Activated CD4-positive, alpha-beta T cell treated with anti-CD3 and anti-CD28 coated beads, Interleukin-2, amount 10 ng/mL, durations not matched to agents 7 days and 5 days (primary cell): ENCODE measurements around the gene CDC14A. TPM values are rescaled to one million over a fixed set of nuclear protein-coding genes. Genes with fewer than 3 reads are reported as not detected.

Source experiments
- CTCF ChIA-PET: fragments of 350-600 bp; sonication (Branson Sonifier 250); formaldehyde crosslinking; loops from one replicate; lab custom pipeline; 2021; ENCODE audit warnings: antibody characterized with exemption; lab: Charles Lee
- POLR2A ChIA-PET: fragments of 350-600 bp; sonication (Branson Sonifier 250); formaldehyde crosslinking; loops from one replicate; lab custom pipeline; 2021; ENCODE audit warnings: antibody characterized with exemption; lab: Charles Lee
- DNase-seq: peaks from one replicate; pipeline ENCODE4 v3.0.0-alpha.2; 2020
- H3K27ac Mint-ChIP-seq: one replicate; pipeline ENCODE4 v1.8.0; 2021; ENCODE audit warnings: mild to moderate bottlenecking, moderate library complexity, mixed read lengths
- H3K27me3 Mint-ChIP-seq: one replicate; pipeline ENCODE4 v1.8.0; 2021; ENCODE audit warnings: mixed read lengths
- H3K36me3 Mint-ChIP-seq: one replicate; pipeline ENCODE4 v1.8.0; 2021; ENCODE audit warnings: low read depth, mixed read lengths
- H3K4me1 Mint-ChIP-seq: one replicate; pipeline ENCODE4 v1.8.0; 2021; ENCODE audit warnings: mixed read lengths
- H3K4me3 Mint-ChIP-seq: one replicate; pipeline ENCODE4 v1.8.0; 2021; ENCODE audit warnings: mild to moderate bottlenecking, moderate library complexity, mixed read lengths
- H3K9me3 Mint-ChIP-seq: one replicate; pipeline ENCODE4 v1.8.0; 2021; ENCODE audit warnings: mixed read lengths
- total RNA-seq, 2 experiments: library from RNA; stranded (reverse); gene quantifications; one replicate each; pipeline ENCODE4 v1.2.3, GENCODE V29; 2021

Gene CDC14A
- total RNA-seq, 2 experiments from 2014 or later: 39.9 to 43.3 TPM

DNA sequence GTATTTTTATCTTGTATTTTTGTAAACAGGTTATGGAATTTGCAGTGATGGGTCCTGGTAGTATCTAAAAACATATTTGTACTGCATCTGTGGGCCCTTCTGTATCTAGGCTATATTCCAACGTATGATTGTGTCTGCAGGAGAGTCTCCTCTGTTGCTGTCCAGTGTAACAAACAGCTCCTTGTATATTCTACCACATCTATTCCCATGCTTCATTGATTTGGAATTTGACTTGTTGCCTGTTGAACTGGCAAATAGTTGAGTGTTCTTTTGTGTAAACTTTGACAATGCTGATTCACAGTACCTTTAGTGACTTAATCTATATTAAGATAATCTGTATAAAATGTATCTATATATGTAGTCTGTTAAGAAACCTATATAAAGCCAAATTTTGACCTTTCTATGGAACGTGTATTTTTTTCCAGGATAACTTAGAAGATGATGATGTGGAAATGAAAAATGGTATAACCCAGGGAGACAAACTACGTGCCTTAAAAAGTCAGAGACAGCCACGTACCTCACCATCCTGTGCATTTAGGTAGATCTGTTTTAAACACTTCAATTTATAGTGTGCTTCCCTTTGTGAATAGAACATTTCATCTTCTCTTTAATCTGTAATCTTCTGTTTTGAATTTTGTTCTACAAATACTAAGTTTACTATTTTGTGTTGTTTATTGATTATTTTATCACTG lies 142.2 kb downstream of the CDC14A start:
- Mint-ChIP-seq H3K4me1 (no peaks in the 10 kb centered on the region), H3K9me3 (no peaks in the 10 kb centered on the region), H3K27me3 (no peaks in the 10 kb centered on the region), H3K36me3 (peaks cover 56% of the 10 kb centered on the region), H3K27ac (no peak overlapping the region), H3K4me3 (no peak overlapping the region)
- CTCF ChIA-PET: interaction anchor here (1.0 kb wide), 1 partner anchor 947 kb away, joined by 3 read pairs; no protein-coding TSS in a partner anchor
- DNase-seq: no peak
- POLR2A ChIA-PET: interaction anchor here (0.6 kb wide), 1 partner anchor 199 kb away, joined by 4 read pairs; no protein-coding TSS in a partner anchor

GRCh38 chr1:100496896-100497295 lies 144.6 kb downstream of the CDC14A start:
- no peak for DNase-seq
- peaks cover 61% of the 10 kb centered on the region for H3K36me3 Mint-ChIP-seq
- ChIA-PET POLR2A (no interaction called here), CTCF (interaction anchor here (0.5 to 1.1 kb wide), 2 partner anchors 47 to 114 kb away, joined by 3 read pairs; no protein-coding TSS in a partner anchor)
- H3K4me3 Mint-ChIP-seq: no peak overlapping the region
- no peaks in the 10 kb centered on the region for H3K27me3 Mint-ChIP-seq
- H3K27ac Mint-ChIP-seq: no peak overlapping the region
- no peaks in the 10 kb centered on the region for H3K9me3 Mint-ChIP-seq
- H3K4me1 Mint-ChIP-seq: no peaks in the 10 kb centered on the region

DNA sequence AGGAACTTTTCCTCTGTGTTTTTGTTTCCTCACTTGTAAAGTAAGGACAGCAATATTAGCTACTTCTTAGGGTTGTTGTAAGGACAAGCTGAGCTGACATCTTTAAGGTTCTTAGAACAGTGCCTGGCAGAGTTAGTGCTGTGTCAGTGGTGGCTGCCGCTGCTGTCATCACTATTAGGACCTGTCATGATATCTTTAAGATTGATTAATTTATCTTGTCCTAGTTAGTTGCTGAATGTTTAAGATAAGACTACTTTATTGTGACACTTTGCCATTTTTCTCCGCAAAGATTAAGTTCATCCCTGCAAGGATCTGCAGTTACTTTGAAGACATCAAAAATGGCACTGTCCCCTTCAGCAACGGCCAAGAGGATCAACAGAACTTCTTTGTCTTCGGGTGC lies 145.5 kb downstream of the CDC14A start:
- no peaks in the 10 kb centered on the region for H3K27me3 Mint-ChIP-seq

DNA sequence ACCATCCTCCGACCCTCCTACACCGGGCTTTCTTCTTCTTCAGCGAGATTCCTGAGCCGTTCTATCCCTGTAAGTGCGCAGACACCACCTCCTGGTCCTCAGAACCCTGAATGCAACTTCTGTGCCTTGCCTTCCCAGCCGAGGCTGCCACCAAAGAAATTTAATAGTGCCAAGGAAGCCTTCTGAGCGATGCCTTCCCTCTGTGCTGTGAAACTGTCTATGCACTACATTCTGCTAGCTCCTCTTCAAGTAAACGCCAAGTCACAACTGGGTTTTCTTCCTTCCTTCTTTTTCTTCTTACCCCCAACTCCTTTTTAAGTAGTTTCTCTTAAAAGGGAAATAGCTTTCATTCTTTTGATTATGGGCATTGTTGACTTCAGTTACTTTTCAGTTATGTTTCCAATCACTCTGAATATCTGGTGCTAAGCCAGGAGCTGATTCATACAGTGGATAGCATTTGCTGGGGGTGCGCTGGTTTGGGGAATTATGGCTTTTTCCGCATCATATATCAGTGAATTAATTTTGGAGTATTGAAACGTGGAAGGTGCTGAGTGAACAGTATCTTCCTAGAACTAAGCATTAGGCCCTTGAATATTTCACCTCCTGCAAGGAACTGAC lies 147.0 kb downstream of the CDC14A start:
- CTCF ChIA-PET: no interaction called here
- H3K4me1 Mint-ChIP-seq: peaks cover 1% of the 10 kb centered on the region

More for the DNA sequence above, 145.5 kb downstream of the CDC14A start:
- no peak overlapping the region for H3K27ac Mint-ChIP-seq
- no peaks in the 10 kb centered on the region for H3K9me3 Mint-ChIP-seq
- H3K36me3 Mint-ChIP-seq: peaks cover 66% of the 10 kb centered on the region
- no peak overlapping the region for H3K4me3 Mint-ChIP-seq
- H3K4me1 Mint-ChIP-seq: no peaks in the 10 kb centered on the region
- ChIA-PET CTCF (no interaction called here), POLR2A (no interaction called here)
- no peak for DNase-seq

DNA sequence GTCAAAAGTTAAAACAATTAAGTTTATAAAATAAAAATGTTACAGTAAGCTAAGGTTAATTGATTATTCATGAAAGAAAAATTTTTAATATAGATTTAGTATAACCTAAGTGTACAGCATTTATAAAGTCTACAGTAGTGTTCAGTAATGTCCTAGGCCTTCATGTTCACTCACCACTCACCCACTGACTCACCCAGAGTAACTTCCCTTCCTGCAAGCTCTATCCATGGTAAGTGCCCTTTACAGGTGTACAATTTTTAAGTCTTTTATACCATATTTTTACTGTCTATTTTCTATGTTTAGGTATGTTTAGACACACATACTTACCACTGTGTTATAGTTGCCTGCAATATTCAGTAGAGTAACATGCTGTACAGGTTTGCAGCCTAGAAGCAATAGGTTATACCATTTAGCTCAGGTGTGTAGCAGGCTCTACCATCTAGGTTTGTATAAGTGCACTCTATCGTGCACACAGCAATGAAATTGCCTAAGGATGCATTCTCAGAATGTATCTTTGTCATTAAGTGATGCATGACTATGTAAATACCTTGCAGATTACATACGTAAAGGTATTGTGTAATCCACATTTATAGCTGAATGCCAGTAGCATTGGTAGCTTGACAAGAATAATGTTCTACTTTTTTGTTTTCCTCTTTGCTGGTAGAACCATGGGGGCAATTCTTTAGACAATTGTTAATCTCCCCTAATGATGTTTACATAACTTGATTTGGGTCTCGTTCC lies 149.9 kb downstream of the CDC14A start:
- CTCF ChIA-PET: interaction anchor here (0.6 kb wide), 1 partner anchor 318 kb away, joined by 3 read pairs; no protein-coding TSS in a partner anchor
- no peaks in the 10 kb centered on the region for H3K27me3 Mint-ChIP-seq
- POLR2A ChIA-PET: no interaction called here
- no peak for DNase-seq
- H3K9me3 Mint-ChIP-seq: no peaks in the 10 kb centered on the region
- H3K27ac Mint-ChIP-seq: no peak overlapping the region
- H3K36me3 Mint-ChIP-seq: peaks cover 70% of the 10 kb centered on the region
- H3K4me1 Mint-ChIP-seq: peaks cover 4% of the 10 kb centered on the region
- no peak overlapping the region for H3K4me3 Mint-ChIP-seq

More for the DNA sequence above, 147.0 kb downstream of the CDC14A start:
- Mint-ChIP-seq H3K27me3 (no peaks in the 10 kb centered on the region), H3K36me3 (peaks cover 75% of the 10 kb centered on the region), H3K27ac (no peak overlapping the region), H3K4me3 (no peak overlapping the region), H3K9me3 (no peaks in the 10 kb centered on the region)
- DNase-seq: no peak
- POLR2A ChIA-PET: no interaction called here

DNA sequence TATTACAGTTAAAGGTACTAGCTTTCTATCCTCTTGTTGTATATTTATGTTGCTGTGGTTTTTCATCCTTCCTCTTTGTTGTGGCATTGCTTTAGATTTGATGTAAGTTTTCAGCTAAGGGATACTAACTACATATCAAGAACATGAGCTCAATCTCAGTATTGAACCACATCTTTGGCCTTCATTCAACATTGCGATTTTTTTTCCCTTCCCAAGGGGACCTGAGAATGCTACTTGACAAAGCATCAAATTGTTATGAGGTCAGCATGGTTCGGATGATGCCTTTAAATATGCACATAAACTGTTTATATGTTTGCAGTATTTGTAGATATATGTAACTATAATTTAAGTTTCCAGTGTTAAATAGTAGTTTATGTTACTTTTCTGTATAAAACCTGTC lies 153.9 kb downstream of the CDC14A start:
- Mint-ChIP-seq H3K36me3 (peaks cover 57% of the 10 kb centered on the region), H3K27me3 (no peaks in the 10 kb centered on the region), H3K4me3 (no peak overlapping the region), H3K4me1 (peaks cover 4% of the 10 kb centered on the region), H3K27ac (no peak overlapping the region), H3K9me3 (no peaks in the 10 kb centered on the region)
- CTCF ChIA-PET: no interaction called here
- POLR2A ChIA-PET: no interaction called here
- DNase-seq: no peak

DNA sequence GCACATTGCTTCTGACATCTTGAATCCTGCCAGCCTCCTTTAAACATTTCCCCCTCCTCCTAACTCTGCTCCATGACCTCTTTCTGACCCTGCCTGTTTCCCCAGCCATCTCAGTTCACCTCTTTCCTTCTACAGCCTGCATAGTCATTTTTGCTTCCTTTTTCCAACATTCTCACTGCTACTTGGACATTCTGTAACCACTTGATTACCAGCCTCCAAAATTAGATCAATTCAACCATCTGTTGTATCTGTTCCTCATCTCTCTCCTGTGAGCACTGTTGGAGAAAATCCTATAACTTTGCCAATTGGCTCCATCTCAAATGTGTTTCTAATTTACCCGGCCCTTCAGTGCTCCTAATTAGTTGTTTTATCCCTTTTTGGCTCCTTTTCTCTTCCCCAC lies 158.1 kb downstream of the CDC14A start:
- DNase-seq: no peak
- Mint-ChIP-seq H3K4me1 (peaks cover 6% of the 10 kb centered on the region), H3K27me3 (no peaks in the 10 kb centered on the region), H3K9me3 (no peaks in the 10 kb centered on the region), H3K36me3 (peaks cover 35% of the 10 kb centered on the region), H3K4me3 (no peak overlapping the region), H3K27ac (no peak overlapping the region)
- CTCF ChIA-PET: no interaction called here
- POLR2A ChIA-PET: no interaction called here

DNA sequence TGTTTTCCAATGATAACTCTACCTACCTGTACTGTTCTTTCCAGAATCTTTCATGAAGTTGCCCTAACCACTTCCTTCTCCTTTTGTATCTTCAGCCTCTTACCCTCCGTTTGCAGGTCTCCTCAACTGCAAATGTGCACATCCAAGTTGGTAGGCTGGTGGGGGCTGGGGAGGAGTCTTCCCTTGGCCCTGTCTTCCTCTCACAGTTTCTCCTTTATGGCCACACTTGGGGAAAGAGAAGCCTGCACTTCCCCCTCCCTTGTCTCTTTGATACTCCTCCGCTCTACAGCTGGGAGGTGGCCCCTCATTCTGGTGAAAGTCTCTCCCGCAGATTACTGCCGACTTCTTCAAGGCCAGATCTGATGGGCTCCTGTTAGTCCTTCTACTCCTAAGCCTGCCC lies 158.8 kb downstream of the CDC14A start:
- CTCF ChIA-PET: interaction anchor here (0.9 kb wide), 1 partner anchor 21 kb away, joined by 3 read pairs; no protein-coding TSS in a partner anchor
- POLR2A ChIA-PET: no interaction called here
- no peaks in the 10 kb centered on the region for H3K27me3 Mint-ChIP-seq
- no peak overlapping the region for H3K27ac Mint-ChIP-seq
- peaks cover 35% of the 10 kb centered on the region for H3K36me3 Mint-ChIP-seq
- H3K4me3 Mint-ChIP-seq: no peak overlapping the region
- peaks cover 5% of the 10 kb centered on the region for H3K4me1 Mint-ChIP-seq
- DNase-seq: no peak
- no peaks in the 10 kb centered on the region for H3K9me3 Mint-ChIP-seq

- no peak for DNase-seq
- no peaks in the 10 kb centered on the region for H3K27me3 Mint-ChIP-seq
- peaks cover 37% of the 10 kb centered on the region for H3K36me3 Mint-ChIP-seq
- H3K4me1 Mint-ChIP-seq: peaks cover 5% of the 10 kb centered on the region
- ChIA-PET CTCF (interaction anchor here (0.9 kb wide), 1 partner anchor 20 kb away, joined by 3 read pairs; no protein-coding TSS in a partner anchor), POLR2A (no interaction called here)
- H3K27ac Mint-ChIP-seq: no peak overlapping the region
- H3K4me3 Mint-ChIP-seq: no peak overlapping the region
- no peaks in the 10 kb centered on the region for H3K9me3 Mint-ChIP-seq
Observed at GRCh38 chr1:100511773-100512172, 159.5 kb downstream of the CDC14A start.

GRCh38 chr1:100512803-100513352 lies 160.6 kb downstream of the CDC14A start:
- Mint-ChIP-seq H3K4me3 (no peak overlapping the region), H3K27me3 (no peaks in the 10 kb centered on the region), H3K9me3 (no peaks in the 10 kb centered on the region), H3K27ac (no peak overlapping the region), H3K4me1 (peaks cover 8% of the 10 kb centered on the region), H3K36me3 (peaks cover 33% of the 10 kb centered on the region)
- ChIA-PET CTCF (no interaction called here), POLR2A (no interaction called here)
- DNase-seq: no peak

- DNase-seq: no peak
- no peaks in the 10 kb centered on the region for H3K27me3 Mint-ChIP-seq
- POLR2A ChIA-PET: no interaction called here
- no peaks in the 10 kb centered on the region for H3K9me3 Mint-ChIP-seq
- H3K36me3 Mint-ChIP-seq: peaks cover 30% of the 10 kb centered on the region
- CTCF ChIA-PET: no interaction called here
- H3K4me3 Mint-ChIP-seq: no peak overlapping the region
- H3K27ac Mint-ChIP-seq: no peak overlapping the region
- H3K4me1 Mint-ChIP-seq: peaks cover 8% of the 10 kb centered on the region
Observed at GRCh38 chr1:100516857-100517256, 164.6 kb downstream of the CDC14A start.

DNA sequence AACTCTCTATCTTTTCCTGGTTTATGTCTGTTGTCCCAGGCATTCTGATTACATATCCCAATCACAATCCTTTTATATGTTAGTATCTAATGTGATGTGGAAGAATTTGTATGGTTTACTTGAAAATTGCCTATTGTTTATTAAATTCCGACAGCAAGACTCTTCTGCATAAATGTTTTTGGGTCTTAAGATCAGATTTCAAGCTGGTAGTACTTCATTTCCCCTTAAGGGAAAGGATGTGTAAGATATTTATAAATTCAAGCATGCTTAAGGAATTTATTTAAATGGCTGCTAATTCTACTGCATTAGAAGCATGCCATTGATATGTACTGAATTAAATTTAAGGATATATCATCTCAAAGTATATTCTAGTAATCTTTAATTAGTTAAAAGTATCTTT lies 165.2 kb downstream of the CDC14A start:
- H3K9me3 Mint-ChIP-seq: no peaks in the 10 kb centered on the region
- H3K4me1 Mint-ChIP-seq: peaks cover 8% of the 10 kb centered on the region
- H3K27me3 Mint-ChIP-seq: no peaks in the 10 kb centered on the region
- H3K36me3 Mint-ChIP-seq: peaks cover 30% of the 10 kb centered on the region
- CTCF ChIA-PET: no interaction called here
- POLR2A ChIA-PET: no interaction called here
- H3K4me3 Mint-ChIP-seq: no peak overlapping the region
- no peak overlapping the region for H3K27ac Mint-ChIP-seq
- no peak for DNase-seq
